IPS DF 19.7 (cell line): ENCODE results near the gene CTSF.

Experiments
- DNase-seq: peaks from one replicate; pipeline ENCODE4 v3.0.0-alpha.2; 2013; ENCODE audit warnings: low read depth, low spot score

CTSF gene

DNA sequence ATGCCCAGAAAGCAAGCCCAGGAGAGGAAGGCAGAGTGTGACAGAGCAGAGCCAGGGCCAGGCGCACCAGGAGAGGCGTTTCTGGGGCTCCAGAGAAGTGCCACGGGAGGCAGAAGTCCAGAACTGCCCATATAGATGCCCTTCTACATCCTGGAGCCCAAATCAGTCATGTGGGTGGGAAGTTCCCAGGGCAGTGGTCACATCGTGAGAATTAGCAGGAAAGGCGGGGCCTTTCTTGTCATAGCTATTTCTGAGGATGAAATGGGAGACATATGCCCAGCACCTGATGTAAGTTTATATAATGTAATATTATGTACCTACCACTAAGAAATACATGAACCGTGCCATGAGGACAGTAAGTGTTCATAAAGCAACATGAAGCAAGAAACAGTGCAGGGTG, 35.6 kb downstream of the CTSF start:
- DNase-seq, result no peak

DNA sequence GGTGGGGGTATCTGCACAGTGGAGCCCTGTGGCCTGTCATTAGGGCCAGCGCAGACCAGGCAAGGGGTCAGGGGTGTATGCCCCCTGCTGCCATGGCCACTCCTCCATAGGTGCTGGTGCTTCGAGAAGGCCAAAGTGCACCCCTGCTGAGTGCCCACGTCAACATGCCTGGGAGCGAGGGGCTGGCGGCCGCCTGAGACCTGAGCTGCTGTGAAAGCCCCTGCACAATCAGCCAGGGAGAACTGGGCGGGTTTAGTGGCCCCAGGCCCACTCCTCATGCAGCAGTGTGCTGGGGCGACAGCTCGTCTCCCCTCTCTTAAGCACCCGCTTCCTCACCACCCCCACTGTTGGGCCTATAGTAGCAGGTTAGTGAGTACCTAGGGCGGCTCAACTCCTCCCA, 36.6 kb downstream of the CTSF start:
- no peak for DNase-seq

DNA sequence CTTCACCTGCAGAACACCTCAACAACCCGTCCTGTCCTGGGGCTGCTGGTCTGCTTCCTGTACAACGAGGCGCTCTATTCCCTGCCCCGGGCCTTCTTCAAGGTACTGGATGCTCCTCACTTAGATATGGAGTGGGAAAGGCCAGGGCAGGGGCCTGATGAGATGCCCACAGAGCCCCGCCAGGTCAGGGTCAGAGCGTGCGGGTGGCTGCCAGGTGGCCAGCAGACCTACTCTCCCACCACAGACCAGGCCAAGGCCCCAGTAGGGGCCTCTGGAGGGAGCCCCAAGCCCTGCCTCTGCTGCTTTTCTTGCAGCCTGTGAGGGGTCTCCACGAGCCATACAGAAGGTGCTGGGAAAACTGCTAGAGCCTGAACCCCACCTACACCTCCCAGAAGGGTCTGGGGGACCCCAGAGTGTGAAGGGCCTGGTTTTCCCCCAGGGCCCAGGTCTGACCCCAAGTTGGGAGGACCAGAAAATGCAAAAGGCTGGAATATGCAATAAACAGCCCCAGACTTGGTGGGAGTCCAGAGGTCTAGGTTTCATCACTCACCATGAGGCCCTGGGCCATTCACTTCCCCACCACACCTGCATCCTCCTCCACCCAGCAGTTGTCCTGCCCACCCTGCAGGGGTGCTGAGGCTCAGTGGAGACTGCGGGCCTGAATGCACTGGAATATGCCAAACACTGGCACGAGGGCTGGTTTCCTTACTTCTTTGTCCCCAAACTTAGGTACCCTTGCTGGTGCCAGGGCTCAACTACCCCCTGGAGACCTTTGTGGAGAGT, 37.3 kb downstream of the CTSF start:
- no peak for DNase-seq

DNA sequence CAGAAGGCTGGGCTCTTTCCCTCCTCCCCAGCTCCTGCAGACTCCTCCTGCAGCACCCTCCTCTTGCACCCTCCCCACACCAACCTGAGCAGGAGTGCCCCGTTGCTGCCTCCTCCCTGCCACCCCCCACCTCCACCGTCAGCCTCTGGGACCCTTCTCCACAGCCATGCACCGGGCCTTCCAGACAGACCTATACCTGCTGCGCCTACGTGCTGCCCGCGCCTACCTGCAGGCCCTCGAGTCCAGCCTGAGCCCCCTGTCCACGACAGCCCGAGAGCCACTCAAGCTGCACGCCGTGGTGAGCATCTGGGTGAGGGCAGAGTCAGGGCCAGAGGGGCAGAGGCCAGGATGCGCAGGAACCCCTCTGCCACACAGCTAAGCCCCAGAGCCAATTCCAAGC, 38.8 kb downstream of the CTSF start:
- DNase-seq, result no peak

DNA sequence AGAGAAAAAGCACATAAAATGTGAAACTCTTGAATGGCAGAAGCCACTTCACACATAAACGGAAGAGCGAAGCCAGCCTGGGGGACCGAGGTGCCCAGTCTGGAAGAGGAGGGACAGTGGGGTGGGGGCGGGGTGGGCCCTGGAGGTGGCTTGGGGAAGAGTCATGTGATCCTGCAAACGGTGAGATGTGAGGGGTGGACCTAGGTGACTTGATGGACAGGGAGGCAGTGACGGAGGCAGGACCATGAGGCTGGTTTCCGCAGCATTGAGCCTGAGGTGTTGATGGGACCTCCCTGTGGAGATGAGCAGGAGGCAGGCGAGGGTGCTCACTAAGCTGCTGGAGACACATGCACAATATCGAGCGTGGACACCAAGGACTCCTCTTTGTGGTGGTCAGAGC, 39.3 kb downstream of the CTSF start:
- no peak for DNase-seq

DNA sequence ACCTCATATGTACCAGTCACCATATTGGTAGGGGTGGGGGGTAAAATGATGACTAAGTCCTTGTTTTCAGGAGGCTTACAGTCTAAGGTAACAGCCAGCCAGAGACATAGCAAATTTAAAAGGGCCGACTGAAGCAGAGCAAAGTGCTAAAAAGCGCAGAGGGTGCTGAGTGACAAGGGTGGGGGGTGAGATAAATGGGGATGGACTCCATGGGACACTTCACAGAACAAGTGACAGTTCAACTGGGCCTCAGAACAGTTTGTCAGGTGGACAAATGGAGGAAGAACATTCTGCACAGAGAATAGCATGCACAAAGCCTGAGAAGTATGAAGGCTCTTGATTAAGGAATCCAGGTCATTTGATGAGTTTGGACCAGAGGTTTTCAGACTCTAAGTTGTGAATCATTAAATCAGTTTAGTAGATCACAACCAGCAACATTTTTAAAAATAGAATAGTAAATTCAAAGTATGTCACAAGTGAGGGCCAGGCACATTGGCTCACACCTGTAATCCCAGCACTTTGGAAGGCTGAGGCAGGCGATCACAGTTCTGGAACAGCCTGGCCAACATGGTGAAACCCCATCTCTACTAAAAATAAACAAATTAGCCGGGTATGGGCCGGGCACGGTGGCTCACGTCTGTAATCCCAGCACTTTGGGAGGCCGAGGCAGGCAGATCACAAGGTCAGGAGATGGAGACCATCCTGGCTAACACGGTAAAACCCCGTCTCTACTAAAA, 43.9 kb downstream of the CTSF start:
- DNase-seq, result no peak

DNA sequence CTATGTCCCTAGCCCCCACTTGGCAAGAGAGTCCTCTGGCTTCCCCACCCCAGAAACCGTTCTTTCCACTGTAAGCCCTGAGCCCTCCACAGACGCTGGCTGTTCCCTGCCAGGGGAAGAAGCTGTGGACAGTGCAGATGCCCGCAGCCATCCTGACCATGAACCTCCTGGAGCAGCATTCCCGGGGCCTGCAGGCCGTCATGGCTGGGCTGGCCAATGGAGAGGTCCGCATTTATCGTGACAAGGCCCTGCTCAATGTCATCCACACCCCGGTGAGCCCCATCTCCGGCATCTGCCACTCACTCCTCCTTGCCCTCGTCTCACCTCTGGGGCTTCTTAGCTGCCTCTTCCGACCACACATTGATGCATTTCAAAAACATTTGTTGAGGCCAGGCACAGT, 44.8 kb downstream of the CTSF start:
- no peak for DNase-seq
